Esophagus muscularis mucosa (tissue), 4 donors: ENCODE data around the gene DLL4. TPM values are rescaled to one million over a fixed set of nuclear protein-coding genes. Genes with fewer than 3 reads are reported as not detected.
"Not testable (repeated sequence)": the region's sequence is repeated elsewhere in the genome, so short reads cannot be mapped to it uniquely, and the experiment has no call there.

Source experiments
- DNase-seq: peaks from one replicate; pipeline ENCODE4 v3.0.0-alpha.2; 2017; ENCODE audit errors: extremely low spot score
- H3K27ac ChIP-seq, 4 donors: fragments of 200-600 bp; sonication (generic); replicated peaks in 1 of 4; 1 replicate in 3 of 4; 2 replicates in 1 of 4; pipeline ENCODE4 v1.5.1; 2016 to 2019; ENCODE audit warnings: mild to moderate bottlenecking in 1 of 4
- H3K27me3 ChIP-seq, 4 donors: fragments of 200-600 bp; sonication (generic); one replicate each; pipeline versions ENCODE4 v1.5.1 to v1.6.0; 2016 to 2019
- H3K36me3 ChIP-seq, 4 donors: fragments of 200-600 bp; sonication (generic); one replicate each; pipeline ENCODE4 v1.5.1; 2016 to 2019
- H3K4me1 ChIP-seq, 4 donors: fragments of 200-600 bp; sonication (generic); one replicate each; pipeline ENCODE4 v1.5.1; 2016 to 2019
- H3K4me3 ChIP-seq, 4 donors: fragments of 200-600 bp; sonication (generic); 1 replicate in 2 of 4; 2 replicates in 2 of 4; pipeline ENCODE4 v1.5.1; 2016 to 2019; ENCODE audit warnings: mild to moderate bottlenecking in 4 of 4, moderate library complexity in 1 of 4
- H3K9me3 ChIP-seq, 4 donors: fragments of 200-600 bp; sonication (generic); 1 replicate in 3 of 4; 2 replicates in 1 of 4; pipeline ENCODE4 v1.5.1; 2016 to 2019
- CTCF ChIP-seq, 3 experiments: fragments of 200-600 bp in 2 of 3; fragments of 450-650 bp in 1 of 3; sonication (generic) in 2 of 3; IDR thresholded peaks; one replicate each; pipeline ENCODE4 v1.5.1; 2017 to 2019; ENCODE audit warnings: antibody characterized with exemption in 3 of 3, mild to moderate bottlenecking in 2 of 3, moderate library complexity in 1 of 3
- EP300 ChIP-seq: sonication (generic); formaldehyde crosslinking; IDR thresholded peaks from one replicate; pipeline ENCODE4 v1.6.1; 2017; ENCODE audit warnings: antibody characterized with exemption
- POLR2A ChIP-seq: fragments of 450-650 bp; IDR thresholded peaks from one replicate; pipeline ENCODE4 v1.6.1; 2017; ENCODE audit warnings: antibody characterized with exemption, moderate library complexity, mild to moderate bottlenecking, low read depth
- POLR2AphosphoS5 ChIP-seq, 2 donors: sonication (generic); formaldehyde crosslinking; IDR thresholded peaks; one replicate each; pipeline ENCODE4 v1.6.1; 2017; ENCODE audit warnings: antibody characterized with exemption in 2 of 2
- WGBS: methylation state at CpG from one replicate; pipeline ENCODE4 v1.1.5; 2018; 5-methylcytosine and 5-hydroxymethylcytosine counted together
- intact Hi-C: fragments of 100-400 bp; cut with DNase I; formaldehyde crosslinking; loops from one replicate; pipeline ENCODE4 v1.15.1; 2023
- total RNA-seq, 4 donors: library from RNA; depleted of rRNA; stranded (reverse); fragments of >200 nt; gene quantifications; one replicate each; pipeline versions ENCODE4 v1.1.0 to v1.2.1, GENCODE V29; 2016

DLL4 gene
- total RNA-seq, 4 donors from 2014 or later: 1.7 to 12.6 (median 7.5) TPM

- intact Hi-C loops: no loop called here
- Histone ChIP-seq H3K27ac (no peak overlapping the region), H3K9me3 (no peaks in the 10 kb centered on the region), H3K4me1 (peaks cover 23 to 33% (median 25%) of the 10 kb centered on the region in 4 donors), H3K4me3 (no peak overlapping the region), H3K27me3 (no peaks in the 10 kb centered on the region), H3K36me3 (no peaks in the 10 kb centered on the region)
- TF ChIP-seq CTCF (IDR thresholded peaks at IDR 0.05): no peak
- WGBS: 91% methylated on average over 16 of the region's 16 CpGs
- no peak for DNase-seq
These were observed 31.2 kb downstream of the DLL4 start for GRCh38 chr15:40960151-40960885.

DNA sequence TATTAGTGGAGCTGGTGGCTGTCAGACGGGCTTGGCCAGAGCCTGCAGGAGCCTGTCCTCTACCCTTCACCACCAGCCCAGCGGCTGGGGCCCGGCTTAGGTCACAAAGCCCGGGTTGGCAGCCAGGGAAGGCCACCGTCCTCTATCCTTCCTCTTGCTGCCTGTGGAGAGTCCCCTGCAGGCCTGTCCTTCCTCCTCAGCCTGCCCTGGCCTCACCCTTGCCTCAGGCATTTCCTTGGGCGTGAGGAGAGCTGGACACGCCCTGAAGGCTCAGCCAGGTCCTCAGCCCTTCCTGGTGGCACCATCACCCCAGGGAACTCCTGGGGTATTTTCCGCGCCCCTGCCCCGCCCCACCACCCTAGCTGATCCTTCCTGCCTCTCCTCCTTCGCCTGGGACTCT is 31.8 kb downstream of the DLL4 start:
- Histone ChIP-seq H3K9me3 (no peaks in the 10 kb centered on the region), H3K27me3 (no peaks in the 10 kb centered on the region), H3K27ac (no peak overlapping the region), H3K4me3 (no peak overlapping the region), H3K36me3 (no peaks in the 10 kb centered on the region), H3K4me1 (peaks cover 21 to 27% (median 24%) of the 10 kb centered on the region in 4 donors)
- intact Hi-C loops: no loop called here
- 98% methylated on average over 10 of the region's 11 CpGs for WGBS
- no peak for DNase-seq
- no peak for TF ChIP-seq CTCF (IDR thresholded peaks at IDR 0.05)
- no peak for TF ChIP-seq POLR2AphosphoS5 (IDR thresholded peaks at IDR 0.05)
- no peak for TF ChIP-seq POLR2A
- no peak for TF ChIP-seq EP300

- intact Hi-C loops, H3K9me3 ChIP-seq, H3K27ac ChIP-seq, H3K4me3 ChIP-seq, DNase-seq, H3K27me3 ChIP-seq, H3K36me3 ChIP-seq: not testable (repeated sequence)
- H3K4me1 ChIP-seq: peaks cover 13 to 19% (median 16%) of the 10 kb centered on the region in 4 donors
- 94% methylated on average over 24 of the region's 25 CpGs for WGBS
These were observed 32.6 kb downstream of the DLL4 start for GRCh38 chr15:40961740-40962139.

DNA sequence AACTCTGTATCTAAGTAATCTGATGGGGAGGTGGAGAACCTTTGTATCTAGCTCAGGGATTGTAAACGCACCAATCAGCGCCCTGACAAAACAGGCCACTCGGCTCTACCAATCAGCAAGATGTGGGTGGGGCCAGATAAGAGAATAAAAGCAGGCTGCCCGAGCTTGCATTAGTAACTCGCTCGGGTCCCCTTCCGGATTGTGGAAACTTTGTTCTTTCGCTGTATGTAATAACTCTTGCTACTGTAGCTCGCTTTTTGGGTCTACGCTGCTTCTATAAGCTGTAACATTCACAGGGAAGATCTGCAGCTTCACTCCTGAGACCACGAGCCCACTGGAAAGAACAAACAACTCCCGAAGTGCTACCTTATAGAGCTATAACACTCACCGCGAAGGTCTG is 33.2 kb downstream of the DLL4 start:
- H3K36me3 ChIP-seq, H3K4me3 ChIP-seq, H3K27me3 ChIP-seq, H3K27ac ChIP-seq, DNase-seq, H3K9me3 ChIP-seq, intact Hi-C loops: not testable (repeated sequence)
- peaks cover 7 to 13% (median 10%) of the 10 kb centered on the region in 4 donors for H3K4me1 ChIP-seq
- WGBS: 93% methylated on average over 14 of the region's 14 CpGs

DNA sequence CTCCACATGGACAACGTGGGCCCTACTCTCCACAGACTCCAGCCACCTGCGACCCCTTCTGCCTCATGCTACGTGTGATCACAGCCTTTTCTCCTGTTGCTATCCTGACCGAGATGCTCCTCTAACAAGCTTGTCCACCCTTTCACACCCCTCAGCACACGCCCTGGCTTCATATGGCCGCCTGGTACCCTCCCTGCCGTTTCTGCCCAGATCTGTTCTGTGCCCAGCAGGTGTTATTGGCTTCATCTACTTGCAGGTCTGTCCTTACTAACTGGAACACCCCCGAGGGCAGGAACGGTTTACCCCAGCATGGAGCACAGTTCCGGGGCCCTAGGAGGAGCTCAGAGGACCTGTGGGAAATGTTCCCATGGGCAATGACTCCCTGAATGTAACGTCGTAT is 34.1 kb downstream of the DLL4 start:
- Histone ChIP-seq H3K27me3 (no peaks in the 10 kb centered on the region), H3K4me1 (peaks cover 0 to 4% (median 2%) of the 10 kb centered on the region in 4 donors), H3K36me3 (no peaks in the 10 kb centered on the region), H3K27ac (no peak overlapping the region), H3K9me3 (no peaks in the 10 kb centered on the region), H3K4me3 (no peak overlapping the region)
- WGBS: 93% methylated on average over 12 of the region's 12 CpGs
- TF ChIP-seq POLR2A (no peak), EP300 (no peak), POLR2AphosphoS5 (IDR thresholded peaks at IDR 0.05) (no peak), CTCF (IDR thresholded peaks at IDR 0.05) (no peak)
- no peak for DNase-seq
- intact Hi-C loops: no loop called here

GRCh38 chr15:40964006-40964405 is 34.9 kb downstream of the DLL4 start:
- H3K4me3 ChIP-seq: no peak overlapping the region
- no peak overlapping the region for H3K27ac ChIP-seq
- 78% methylated on average over 5 of the region's 8 CpGs for WGBS
- H3K27me3 ChIP-seq: no peaks in the 10 kb centered on the region
- intact Hi-C loops: no loop called here
- no peaks in the 10 kb centered on the region for H3K36me3 ChIP-seq
- no peak for TF ChIP-seq POLR2AphosphoS5 (IDR thresholded peaks at IDR 0.05)
- TF ChIP-seq POLR2A: no peak
- TF ChIP-seq EP300: no peak
- TF ChIP-seq CTCF (IDR thresholded peaks at IDR 0.05): no peak
- H3K9me3 ChIP-seq: no peaks in the 10 kb centered on the region
- DNase-seq: no peak
- no peaks in the 10 kb centered on the region for H3K4me1 ChIP-seq
